Measurements from ENCODE around the gene XRCC1.
"Not testable (repeated sequence)": the region's sequence is repeated elsewhere in the genome, so short reads cannot be mapped to it uniquely, and the experiment has no call there.

GRCh38 chr19:43587029-43587428, 11.7 kb upstream of the XRCC1 start:
- not testable (repeated sequence) for TF ChIP-seq CTCF (conservative IDR thresholded peaks at IDR 0.05); ZFX (IDR thresholded peaks at IDR 0.05)

Measured in C4-2B (cell line).